ENCODE data around the gene EXOC8. TPM values are rescaled to one million over a fixed set of nuclear protein-coding genes. Genes with fewer than 3 reads are reported as not detected.

Gene EXOC8
- total RNA-seq, 1 experiment from 2014 or later = 11.5 TPM

- no peak for DNase-seq (ENCODE audit: low read depth, low spot score)
- in situ Hi-C loops (cut with HindIII; ENCODE audit: low pct_unique_long_range_greater_than_20kb, low sequenced_read_pairs) = no loop called here
These were observed 8.2 kb downstream of the EXOC8 start for GRCh38 chr1:231329483-231329882.

DNA sequence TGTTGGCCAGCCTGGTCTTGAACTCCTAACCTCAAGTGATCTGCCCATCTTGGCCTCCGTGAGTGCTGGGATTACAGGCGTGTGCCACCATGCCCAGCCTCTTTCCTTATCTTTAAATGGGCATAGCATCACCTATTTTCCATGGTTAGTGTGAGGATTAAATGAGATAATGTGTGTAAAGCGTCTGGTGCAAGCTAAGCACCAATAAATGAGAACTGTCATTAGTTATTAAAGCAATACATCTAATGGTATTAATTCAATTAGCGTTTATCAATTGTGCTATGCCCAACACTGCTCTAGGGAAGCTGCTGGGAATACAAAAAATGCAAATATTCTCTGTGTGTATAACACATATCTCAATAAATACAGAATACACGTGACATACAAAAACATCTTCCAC, 10.0 kb downstream of the EXOC8 start:
- no peak for DNase-seq (ENCODE audit: low read depth, low spot score)
- in situ Hi-C loops (cut with HindIII; ENCODE audit: low pct_unique_long_range_greater_than_20kb, low sequenced_read_pairs) = no loop called here

GRCh38 chr1:231326248-231326647, 11.4 kb downstream of the EXOC8 start:
- DNase-seq (ENCODE audit: low read depth, low spot score) = no peak

GRCh38 chr1:231324660-231325059, 13.0 kb downstream of the EXOC8 start:
- in situ Hi-C loops (cut with HindIII; ENCODE audit: low pct_unique_long_range_greater_than_20kb, low sequenced_read_pairs) = no loop called here
- no peak for DNase-seq (ENCODE audit: low read depth, low spot score)

More at GRCh38 chr1:231326248-231326647, 11.4 kb downstream of the EXOC8 start:
- in situ Hi-C loops (cut with HindIII; ENCODE audit: low pct_unique_long_range_greater_than_20kb, low sequenced_read_pairs) = no loop called here

- no peak for DNase-seq (ENCODE audit: low read depth, low spot score)
- in situ Hi-C loops (cut with HindIII; ENCODE audit: low pct_unique_long_range_greater_than_20kb, low sequenced_read_pairs) = no loop called here
These were observed 14.6 kb downstream of the EXOC8 start for GRCh38 chr1:231322880-231323530.

GRCh38 chr1:231319080-231319479, 18.6 kb downstream of the EXOC8 start:
- in situ Hi-C loops (cut with HindIII; ENCODE audit: low pct_unique_long_range_greater_than_20kb, low sequenced_read_pairs) = no loop called here
- no peak for DNase-seq (ENCODE audit: low read depth, low spot score)

GRCh38 chr1:231318568-231318967, 19.1 kb downstream of the EXOC8 start:
- in situ Hi-C loops (cut with HindIII; ENCODE audit: low pct_unique_long_range_greater_than_20kb, low sequenced_read_pairs) = no loop called here

GRCh38 chr1:231318015-231318355, 19.7 kb downstream of the EXOC8 start:
- DNase-seq (ENCODE audit: low read depth, low spot score) = no peak
- in situ Hi-C loops (cut with HindIII; ENCODE audit: low pct_unique_long_range_greater_than_20kb, low sequenced_read_pairs) = no loop called here

More at GRCh38 chr1:231318568-231318967, 19.1 kb downstream of the EXOC8 start:
- no peak for DNase-seq (ENCODE audit: low read depth, low spot score)

DNA sequence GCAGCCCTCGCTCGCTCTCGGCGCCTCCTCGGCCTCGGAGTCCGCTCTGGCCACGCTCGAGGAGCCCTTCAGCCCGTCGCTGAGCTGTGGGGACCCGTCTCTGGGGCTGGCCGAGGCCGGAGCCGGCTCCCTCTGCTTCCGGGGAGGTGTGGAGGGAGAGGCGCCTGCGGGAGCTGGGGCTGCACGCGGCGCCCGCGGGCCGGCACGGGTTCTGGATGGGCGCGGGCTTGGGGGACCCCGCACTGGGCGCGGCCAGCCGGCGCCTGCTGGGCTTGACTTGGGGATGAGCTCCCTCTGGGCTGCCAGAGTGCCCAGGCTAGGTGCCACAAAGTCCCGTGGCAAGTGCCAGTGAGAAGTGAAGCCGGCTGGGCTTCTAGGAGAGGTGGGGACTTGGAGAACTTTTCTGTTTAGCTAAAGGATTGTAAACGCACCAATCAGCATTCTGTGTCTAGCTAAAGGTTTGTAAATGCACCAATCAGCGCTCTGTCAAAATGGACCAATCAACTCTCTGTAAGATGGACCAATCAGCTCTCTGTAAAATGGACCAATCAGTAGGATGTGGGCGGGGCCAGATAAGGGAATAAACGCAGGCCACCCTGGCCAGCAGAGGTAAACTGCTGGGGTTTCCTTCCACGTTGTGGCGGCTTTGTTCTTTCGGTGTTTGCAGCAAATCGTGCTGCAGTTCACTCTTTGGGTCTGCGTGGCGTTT, 20.2 kb downstream of the EXOC8 start:
- in situ Hi-C loops (cut with HindIII; ENCODE audit: low pct_unique_long_range_greater_than_20kb, low sequenced_read_pairs) = no loop called here
- DNase-seq (ENCODE audit: low read depth, low spot score) = no peak

GRCh38 chr1:231315887-231316286, 21.8 kb downstream of the EXOC8 start:
- in situ Hi-C loops (cut with HindIII; ENCODE audit: low pct_unique_long_range_greater_than_20kb, low sequenced_read_pairs) = no loop called here
- peak; percentile 75 for DNase-seq (ENCODE audit: low read depth, low spot score)

DNA sequence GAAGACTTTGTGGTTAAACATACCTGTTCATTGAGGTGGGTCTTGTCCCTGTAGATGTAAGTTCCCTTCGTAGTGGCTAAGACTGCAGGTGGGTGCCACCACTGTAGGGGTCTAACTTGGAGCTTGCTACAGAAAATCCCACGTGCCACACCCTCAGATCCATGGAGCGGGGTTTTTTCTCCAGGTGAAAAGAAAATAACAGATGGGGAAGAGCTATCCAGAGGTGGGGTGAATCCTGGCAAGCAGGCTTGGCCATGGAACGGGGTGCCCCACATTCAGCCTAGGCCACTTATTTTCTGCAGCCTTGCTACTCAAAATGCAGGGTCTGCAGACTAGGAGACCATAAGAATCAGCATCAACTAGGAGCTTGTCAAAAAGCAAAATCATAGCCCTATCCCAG, 24.0 kb downstream of the EXOC8 start:
- in situ Hi-C loops (cut with HindIII; ENCODE audit: low pct_unique_long_range_greater_than_20kb, low sequenced_read_pairs) = no loop called here
- DNase-seq (ENCODE audit: low read depth, low spot score) = no peak

- in situ Hi-C loops (cut with HindIII; ENCODE audit: low pct_unique_long_range_greater_than_20kb, low sequenced_read_pairs) = no loop called here
- DNase-seq (ENCODE audit: low read depth, low spot score) = no peak
These were observed 25.2 kb downstream of the EXOC8 start for GRCh38 chr1:231312432-231312788.

- no peak for DNase-seq (ENCODE audit: low read depth, low spot score)
- in situ Hi-C loops (cut with HindIII; ENCODE audit: low pct_unique_long_range_greater_than_20kb, low sequenced_read_pairs) = no loop called here
These were observed 25.8 kb downstream of the EXOC8 start for GRCh38 chr1:231311720-231312431.

- in situ Hi-C loops (cut with HindIII; ENCODE audit: low pct_unique_long_range_greater_than_20kb, low sequenced_read_pairs) = no loop called here
- no peak for DNase-seq (ENCODE audit: low read depth, low spot score)
These were observed 27.2 kb downstream of the EXOC8 start for GRCh38 chr1:231310391-231310934.

DNA sequence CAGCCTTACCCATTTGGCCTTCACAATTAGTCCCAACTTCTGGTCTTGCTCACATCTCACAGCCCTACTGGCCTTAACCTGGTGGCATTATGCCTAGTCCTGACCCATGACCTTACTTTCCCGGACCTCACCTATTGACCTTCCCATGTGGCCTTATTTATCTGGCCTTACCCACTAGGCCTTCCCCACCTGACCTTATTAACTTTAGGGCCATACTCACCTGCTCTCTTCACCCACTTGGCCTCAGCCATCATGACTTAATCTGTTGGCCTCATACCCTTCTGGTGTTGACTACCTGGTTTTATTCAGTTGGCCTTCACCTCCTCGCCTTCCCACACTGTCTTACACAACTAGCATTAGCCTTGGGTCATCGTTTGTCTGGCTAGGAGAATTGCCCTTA, 35.7 kb downstream of the EXOC8 start:
- DNase-seq (ENCODE audit: low read depth, low spot score) = no peak
- in situ Hi-C loops (cut with HindIII; ENCODE audit: low pct_unique_long_range_greater_than_20kb, low sequenced_read_pairs) = no loop called here

- in situ Hi-C loops (cut with HindIII; ENCODE audit: low pct_unique_long_range_greater_than_20kb, low sequenced_read_pairs) = no loop called here
- DNase-seq (ENCODE audit: low read depth, low spot score) = no peak
These were observed 41.7 kb downstream of the EXOC8 start for GRCh38 chr1:231295938-231296337.

GRCh38 chr1:231286603-231287002, 51.0 kb downstream of the EXOC8 start:
- in situ Hi-C loops (cut with HindIII; ENCODE audit: low pct_unique_long_range_greater_than_20kb, low sequenced_read_pairs) = no loop called here
- DNase-seq (ENCODE audit: low read depth, low spot score) = no peak

DNA sequence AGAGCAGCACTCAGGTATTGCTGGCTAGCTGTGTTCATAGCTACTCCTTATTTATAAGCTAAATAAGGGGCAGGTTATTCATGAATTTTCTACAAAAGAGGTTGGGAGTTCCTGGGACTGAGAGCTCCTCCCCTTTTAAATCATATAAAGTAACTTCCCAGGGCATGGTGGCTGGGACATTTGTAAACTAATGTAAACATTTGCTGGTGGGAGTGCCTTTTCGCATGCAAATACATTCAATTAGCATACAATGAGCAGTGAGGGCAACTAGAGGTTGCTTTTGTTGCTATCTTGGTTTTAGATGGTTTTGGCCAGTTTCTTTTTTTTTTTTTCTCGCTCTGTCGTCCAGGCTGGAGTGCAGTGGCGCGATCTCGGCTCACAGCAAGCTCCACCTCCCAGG, 53.2 kb downstream of the EXOC8 start:
- in situ Hi-C loops (cut with HindIII; ENCODE audit: low pct_unique_long_range_greater_than_20kb, low sequenced_read_pairs) = no loop called here
- no peak for DNase-seq (ENCODE audit: low read depth, low spot score)
